Osteoblast (primary cell): Measurements from ENCODE around the gene LHX4. TPM values are rescaled to one million over a fixed set of nuclear protein-coding genes. Genes with fewer than 3 reads are reported as not detected.
A peak's percentile ranks its signal among the peaks of the same experiment; 100 is the strongest.

Source experiments
- DNase-seq: peaks from one replicate; pipeline ENCODE4 v3.0.0; 2011; ENCODE audit warnings: low spot score, mixed read lengths; ENCODE audit not compliant: insufficient read length; ENCODE audit errors: missing footprints
- H2AFZ ChIP-seq: 2 replicates; pipeline ENCODE4 v1.6.0; 2011; ENCODE audit warnings: mild to moderate bottlenecking, low read length
- H3K27ac ChIP-seq: 2 replicates; pipeline ENCODE4 v1.5.1; 2011; ENCODE audit warnings: mild to moderate bottlenecking, low read depth, low read length, moderate library complexity
- H3K27me3 ChIP-seq: 2 replicates; pipeline ENCODE4 v1.6.0; 2012; ENCODE audit warnings: mild to moderate bottlenecking, control low read depth, inconsistent platforms, low read length, moderate library complexity; ENCODE audit not compliant: insufficient read depth
- H3K36me3 ChIP-seq: 2 replicates; pipeline ENCODE4 v1.5.1; 2011; ENCODE audit warnings: mild to moderate bottlenecking, low read length, control low read depth, moderate library complexity; ENCODE audit not compliant: insufficient read depth
- H3K4me1 ChIP-seq: 2 replicates; pipeline ENCODE4 v1.5.1; 2011; ENCODE audit warnings: mild to moderate bottlenecking, low read length, control low read depth, moderate library complexity; ENCODE audit not compliant: insufficient read depth
- H3K4me2 ChIP-seq: 2 replicates; pipeline ENCODE4 v1.6.0; 2011; ENCODE audit warnings: mild to moderate bottlenecking, low read length; ENCODE audit not compliant: insufficient read depth
- H3K4me3 ChIP-seq: fragments of 200-600 bp; sonication (generic); 3 replicates; pipeline ENCODE4 v1.5.1; 2012; ENCODE audit warnings: mild to moderate bottlenecking, low read length, inconsistent platforms; ENCODE audit not compliant: insufficient read depth
- H3K79me2 ChIP-seq: 2 replicates; pipeline ENCODE4 v1.6.0; 2012; ENCODE audit warnings: mild to moderate bottlenecking, low read length, control low read depth, inconsistent platforms; ENCODE audit not compliant: insufficient read depth
- H3K9me3 ChIP-seq: 2 replicates; pipeline ENCODE4 v1.5.1; 2011; ENCODE audit warnings: low read depth, low read length, control low read depth
- H4K20me1 ChIP-seq: 2 replicates; pipeline ENCODE4 v1.6.0; 2012; ENCODE audit warnings: mild to moderate bottlenecking, low read length, control low read depth; ENCODE audit not compliant: insufficient read depth
- CTCF ChIP-seq: IDR thresholded peaks from 2 replicates; pipeline ENCODE4 v1.5.1; 2011; ENCODE audit warnings: mild to moderate bottlenecking, low read depth, low read length, moderate library complexity; ENCODE audit errors: extremely low read depth
- total RNA-seq: library from RNA; depleted of rRNA; stranded (reverse); fragments of >200 nt; gene quantifications from 2 replicates; pipeline ENCODE4 v1.2.3, GENCODE V29; 2012

Gene LHX4
- total RNA-seq, 1 donor = not detected

- TF ChIP-seq CTCF = no peak
- no peaks in the 10 kb centered on the region for H3K4me1 ChIP-seq
- H3K4me3 ChIP-seq = no peak overlapping the region
These were observed 20.9 kb downstream of the LHX4 start for GRCh38 chr1:180250883-180251509.

GRCh38 chr1:180251526-180252305, 21.7 kb downstream of the LHX4 start:
- Histone ChIP-seq H3K4me1 (no peaks in the 10 kb centered on the region), H3K36me3 (no peaks in the 10 kb centered on the region), H3K9me3 (no peaks in the 10 kb centered on the region), H3K27me3 (peaks cover 19% of the 10 kb centered on the region), H3K4me3 (no peak overlapping the region), H2AFZ (no peak overlapping the region), H3K27ac (no peak overlapping the region), H3K4me2 (no peak overlapping the region), H4K20me1 (peaks cover 3% of the 10 kb centered on the region), H3K79me2 (no peaks in the 10 kb centered on the region)
- no peak for TF ChIP-seq CTCF
- DNase-seq = peak; percentile 58

More at GRCh38 chr1:180250883-180251509, 20.9 kb downstream of the LHX4 start:
- no peak overlapping the region for H3K27ac ChIP-seq
- no peak overlapping the region for H2AFZ ChIP-seq
- no peaks in the 10 kb centered on the region for H3K36me3 ChIP-seq
- H3K9me3 ChIP-seq = no peaks in the 10 kb centered on the region
- peak; percentile 57 for DNase-seq
- peaks cover 3% of the 10 kb centered on the region for H4K20me1 ChIP-seq
- peaks cover 17% of the 10 kb centered on the region for H3K27me3 ChIP-seq
- H3K4me2 ChIP-seq = no peak overlapping the region
- H3K79me2 ChIP-seq = no peaks in the 10 kb centered on the region

GRCh38 chr1:180252638-180253536, 22.8 kb downstream of the LHX4 start:
- H3K79me2 ChIP-seq = no peaks in the 10 kb centered on the region
- peaks cover 31% of the 10 kb centered on the region for H3K27me3 ChIP-seq
- H3K4me2 ChIP-seq = no peak overlapping the region
- H3K9me3 ChIP-seq = no peaks in the 10 kb centered on the region
- no peak overlapping the region for H2AFZ ChIP-seq
- peak; percentile 90 for TF ChIP-seq CTCF
- no peaks in the 10 kb centered on the region for H3K4me1 ChIP-seq
- no peaks in the 10 kb centered on the region for H3K36me3 ChIP-seq
- no peak overlapping the region for H3K27ac ChIP-seq
- DNase-seq = peak; percentile 93
- H4K20me1 ChIP-seq = peaks cover 3% of the 10 kb centered on the region
- H3K4me3 ChIP-seq = no peak overlapping the region
